ENCODE results near the gene SLC12A8.

- TF ChIP-seq, protein P1, sequence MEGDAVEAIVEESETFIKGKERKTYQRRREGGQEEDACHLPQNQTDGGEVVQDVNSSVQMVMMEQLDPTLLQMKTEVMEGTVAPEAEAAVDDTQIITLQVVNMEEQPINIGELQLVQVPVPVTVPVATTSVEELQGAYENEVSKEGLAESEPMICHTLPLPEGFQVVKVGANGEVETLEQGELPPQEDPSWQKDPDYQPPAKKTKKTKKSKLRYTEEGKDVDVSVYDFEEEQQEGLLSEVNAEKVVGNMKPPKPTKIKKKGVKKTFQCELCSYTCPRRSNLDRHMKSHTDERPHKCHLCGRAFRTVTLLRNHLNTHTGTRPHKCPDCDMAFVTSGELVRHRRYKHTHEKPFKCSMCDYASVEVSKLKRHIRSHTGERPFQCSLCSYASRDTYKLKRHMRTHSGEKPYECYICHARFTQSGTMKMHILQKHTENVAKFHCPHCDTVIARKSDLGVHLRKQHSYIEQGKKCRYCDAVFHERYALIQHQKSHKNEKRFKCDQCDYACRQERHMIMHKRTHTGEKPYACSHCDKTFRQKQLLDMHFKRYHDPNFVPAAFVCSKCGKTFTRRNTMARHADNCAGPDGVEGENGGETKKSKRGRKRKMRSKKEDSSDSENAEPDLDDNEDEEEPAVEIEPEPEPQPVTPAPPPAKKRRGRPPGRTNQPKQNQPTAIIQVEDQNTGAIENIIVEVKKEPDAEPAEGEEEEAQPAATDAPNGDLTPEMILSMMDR (IDR thresholded peaks at IDR 0.05), result no peak
- TF ChIP-seq POLR2A (IDR thresholded peaks at IDR 0.05), result no peak
Observed at GRCh38 chr3:125186261-125186787, 26.2 kb downstream of the SLC12A8 start.
